ENCODE results near the gene ARL9. TPM values are rescaled to one million over a fixed set of nuclear protein-coding genes. Genes with fewer than 3 reads are reported as not detected.

Gene ARL9
- polyA plus RNA-seq (2013): 0.15 and 0.26 TPM in 2 replicates

- Histone ChIP-seq H3K9me3 (ENCODE audit: insufficient read depth, low read depth, low read length) (no peaks in the 10 kb centered on the region), H3K79me2 (ENCODE audit: control insufficient read depth, insufficient read depth, low read length, poor library complexity) (no peaks in the 10 kb centered on the region), H3K18ac (ENCODE audit: low read length) (no peak within 1 kb of the TSS), H2BK12ac (ENCODE audit: low read length) (no peak within 1 kb of the TSS), H3K14ac (ENCODE audit: low read length) (no peak within 1 kb of the TSS), H4K8ac (ENCODE audit: low read depth, low read length) (no peak within 1 kb of the TSS), H3K23ac (ENCODE audit: low read length) (no peak within 1 kb of the TSS), H2AFZ (ENCODE audit: insufficient read depth, low read length, poor library complexity) (no peak within 1 kb of the TSS), H3K27me3 (ENCODE audit: insufficient read depth, low read length) (peaks cover 19% of the 10 kb centered on the region), H3K4ac (ENCODE audit: low read depth, low read length) (no peak within 1 kb of the TSS), H3K79me1 (ENCODE audit: low read length) (no peaks in the 10 kb centered on the region), H4K91ac (ENCODE audit: low read depth, low read length) (no peak within 1 kb of the TSS), H3K36me3 (ENCODE audit: control insufficient read depth in 1 of 2, insufficient read depth in 2 of 2, low read length in 2 of 2) (peaks cover 5 to 6% of the 10 kb centered on the region in 2 experiments), H4K12ac (ENCODE audit: low read depth, low read length) (no peak within 1 kb of the TSS), H3K9ac (ENCODE audit: low read length) (no peak within 1 kb of the TSS), H2BK120ac (ENCODE audit: insufficient read depth, low read length, poor library complexity) (no peak within 1 kb of the TSS), H3K4me1 (ENCODE audit: control insufficient read depth in 1 of 2, insufficient read depth in 2 of 2, low read length in 2 of 2) (peaks cover 6 to 10% of the 10 kb centered on the region in 2 experiments), H3K27ac (ENCODE audit: low read depth, low read length) (no peak within 1 kb of the TSS), H2AK5ac (ENCODE audit: low read length) (no peak within 1 kb of the TSS), H3K4me3 (ENCODE audit: low read depth, low read length) (peak within 1 kb of the TSS; percentile 53), H2BK5ac (ENCODE audit: low read depth, low read length, poor library complexity) (no peak within 1 kb of the TSS), H3K4me2 (ENCODE audit: low read length) (peak within 1 kb of the TSS; percentile 98)
- WGBS (ENCODE audit: extremely low coverage, insufficient coverage, insufficient read length): no CpG with 5 or more reads among the region's 56 CpGs
- peak; percentile 37 to 56 for DNase-seq
Observed at GRCh38 chr4:56505269-56506130, at the start of gene ARL9. ARL9 (plus strand) TSS chr4:56505791; CDS start chr4:56505863, 72 bp downstream.

GRCh38 chr4:56460085-56460484 is 45.5 kb upstream of the ARL9 start:
- Histone ChIP-seq H3K27ac (ENCODE audit: low read depth, low read length) (no peak overlapping the region), H2BK5ac (ENCODE audit: low read depth, low read length, poor library complexity) (no peak overlapping the region), H3K79me1 (ENCODE audit: low read length) (no peaks in the 10 kb centered on the region), H2BK12ac (ENCODE audit: low read length) (no peak overlapping the region), H3K9me3 (ENCODE audit: insufficient read depth, low read depth, low read length) (no peaks in the 10 kb centered on the region), H3K23ac (ENCODE audit: low read length) (no peak overlapping the region), H3K79me2 (ENCODE audit: control insufficient read depth, insufficient read depth, low read length, poor library complexity) (no peaks in the 10 kb centered on the region), H3K4me2 (ENCODE audit: low read length) (no peak overlapping the region), H4K91ac (ENCODE audit: low read depth, low read length) (no peak overlapping the region), H4K12ac (ENCODE audit: low read depth, low read length) (no peak overlapping the region), H4K8ac (ENCODE audit: low read depth, low read length) (no peak overlapping the region), H3K4me3 (ENCODE audit: low read depth, low read length) (no peak overlapping the region), H3K27me3 (ENCODE audit: insufficient read depth, low read length) (no peaks in the 10 kb centered on the region), H3K18ac (ENCODE audit: low read length) (no peak overlapping the region), H3K14ac (ENCODE audit: low read length) (no peak overlapping the region), H2AFZ (ENCODE audit: insufficient read depth, low read length, poor library complexity) (no peak overlapping the region), H3K4me1 (ENCODE audit: control insufficient read depth in 1 of 2, insufficient read depth in 2 of 2, low read length in 2 of 2) (no peaks in the 10 kb centered on the region), H3K4ac (ENCODE audit: low read depth, low read length) (no peak overlapping the region), H3K36me3 (ENCODE audit: control insufficient read depth in 1 of 2, insufficient read depth in 2 of 2, low read length in 2 of 2) (peaks cover 24 to 33% of the 10 kb centered on the region in 2 experiments), H3K9ac (ENCODE audit: low read length) (no peak overlapping the region), H2AK5ac (ENCODE audit: low read length) (no peak overlapping the region), H2BK120ac (ENCODE audit: insufficient read depth, low read length, poor library complexity) (no peak overlapping the region)
- no CpG with 5 or more reads among the region's 3 CpGs for WGBS (ENCODE audit: extremely low coverage, insufficient coverage, insufficient read length)
- DNase-seq: no peak

GRCh38 chr4:56462157-56462556 is 43.4 kb upstream of the ARL9 start:
- Histone ChIP-seq H3K23ac (ENCODE audit: low read length) (no peak overlapping the region), H3K9me3 (ENCODE audit: insufficient read depth, low read depth, low read length) (no peaks in the 10 kb centered on the region), H3K4me2 (ENCODE audit: low read length) (no peak overlapping the region), H3K4me3 (ENCODE audit: low read depth, low read length) (no peak overlapping the region), H2BK120ac (ENCODE audit: insufficient read depth, low read length, poor library complexity) (no peak overlapping the region), H2BK5ac (ENCODE audit: low read depth, low read length, poor library complexity) (no peak overlapping the region), H3K9ac (ENCODE audit: low read length) (no peak overlapping the region), H3K27ac (ENCODE audit: low read depth, low read length) (no peak overlapping the region), H3K4ac (ENCODE audit: low read depth, low read length) (no peak overlapping the region), H3K36me3 (ENCODE audit: control insufficient read depth in 1 of 2, insufficient read depth in 2 of 2, low read length in 2 of 2) (peaks cover 15 to 22% of the 10 kb centered on the region in 2 experiments), H3K18ac (ENCODE audit: low read length) (no peak overlapping the region), H2AFZ (ENCODE audit: insufficient read depth, low read length, poor library complexity) (no peak overlapping the region), H3K79me1 (ENCODE audit: low read length) (peaks cover 4% of the 10 kb centered on the region), H4K91ac (ENCODE audit: low read depth, low read length) (no peak overlapping the region), H3K27me3 (ENCODE audit: insufficient read depth, low read length) (no peaks in the 10 kb centered on the region), H3K14ac (ENCODE audit: low read length) (no peak overlapping the region), H4K12ac (ENCODE audit: low read depth, low read length) (no peak overlapping the region), H2AK5ac (ENCODE audit: low read length) (no peak overlapping the region), H2BK12ac (ENCODE audit: low read length) (no peak overlapping the region), H4K8ac (ENCODE audit: low read depth, low read length) (no peak overlapping the region), H3K79me2 (ENCODE audit: control insufficient read depth, insufficient read depth, low read length, poor library complexity) (no peaks in the 10 kb centered on the region), H3K4me1 (ENCODE audit: control insufficient read depth in 1 of 2, insufficient read depth in 2 of 2, low read length in 2 of 2) (peaks cover 4 to 9% of the 10 kb centered on the region in 2 experiments)
- DNase-seq: no peak

GRCh38 chr4:56463711-56464110 is 41.9 kb upstream of the ARL9 start:
- Histone ChIP-seq H3K4ac (ENCODE audit: low read depth, low read length) (no peak overlapping the region), H3K4me1 (ENCODE audit: control insufficient read depth in 1 of 2, insufficient read depth in 2 of 2, low read length in 2 of 2) (peaks cover 4 to 9% of the 10 kb centered on the region in 2 experiments), H3K79me2 (ENCODE audit: control insufficient read depth, insufficient read depth, low read length, poor library complexity) (peaks cover 4% of the 10 kb centered on the region), H3K14ac (ENCODE audit: low read length) (no peak overlapping the region), H2BK120ac (ENCODE audit: insufficient read depth, low read length, poor library complexity) (no peak overlapping the region), H3K36me3 (ENCODE audit: control insufficient read depth in 1 of 2, insufficient read depth in 2 of 2, low read length in 2 of 2) (peaks cover 13 to 17% of the 10 kb centered on the region in 2 experiments), H2AK5ac (ENCODE audit: low read length) (no peak overlapping the region), H3K4me2 (ENCODE audit: low read length) (no peak overlapping the region), H4K8ac (ENCODE audit: low read depth, low read length) (no peak overlapping the region), H3K27ac (ENCODE audit: low read depth, low read length) (no peak overlapping the region), H4K91ac (ENCODE audit: low read depth, low read length) (no peak overlapping the region), H3K9ac (ENCODE audit: low read length) (no peak overlapping the region), H3K79me1 (ENCODE audit: low read length) (peaks cover 8% of the 10 kb centered on the region), H4K12ac (ENCODE audit: low read depth, low read length) (no peak overlapping the region), H2BK12ac (ENCODE audit: low read length) (no peak overlapping the region), H3K23ac (ENCODE audit: low read length) (no peak overlapping the region), H3K9me3 (ENCODE audit: insufficient read depth, low read depth, low read length) (no peaks in the 10 kb centered on the region), H2AFZ (ENCODE audit: insufficient read depth, low read length, poor library complexity) (no peak overlapping the region), H3K18ac (ENCODE audit: low read length) (no peak overlapping the region), H3K4me3 (ENCODE audit: low read depth, low read length) (no peak overlapping the region), H3K27me3 (ENCODE audit: insufficient read depth, low read length) (no peaks in the 10 kb centered on the region), H2BK5ac (ENCODE audit: low read depth, low read length, poor library complexity) (no peak overlapping the region)
- no CpG with 5 or more reads among the region's 5 CpGs for WGBS (ENCODE audit: extremely low coverage, insufficient coverage, insufficient read length)
- DNase-seq: no peak
